PC-3 (cell line): Measurements from ENCODE around the gene CORO1C. TPM values are rescaled to one million over a fixed set of nuclear protein-coding genes. Genes with fewer than 3 reads are reported as not detected.

Experiments
- ATAC-seq: fragments of 200-7000 bp; cut with Tn5 transposase; 2 replicates; pipeline ENCODE4 v1.9.1; 2020; ENCODE audit warnings: mild to moderate bottlenecking, moderate library complexity
- BruUV-seq: library from RNA; stranded (reverse); fragments of 400-500 nt; replicated peaks from 2 replicates; lab custom pipeline; 2021; lab: Mats Ljungman, UMichigan
- CTCF ChIA-PET: fragments of 300-600 bp; sonication (Branson Sonifier 250); formaldehyde crosslinking; loops from one replicate; lab custom pipeline; 2022; ENCODE audit warnings: antibody characterized with exemption; lab: Charles Lee
- POLR2A ChIA-PET: fragments of 300-600 bp; sonication (Branson Sonifier 250); formaldehyde crosslinking; loops from one replicate; lab custom pipeline; 2022; ENCODE audit warnings: antibody characterized with exemption; ENCODE audit not compliant: unreplicated experiment; lab: Charles Lee
- DNase-seq: peaks from one replicate; pipeline ENCODE4 v3.0.0-alpha.2; 2015
- H2AFZ ChIP-seq: fragments of 300-600 bp; sonication (generic); 2 replicates; pipeline ENCODE4 v1.6.0; 2016; ENCODE audit warnings: antibody characterized with exemption, low read length
- H3F3A ChIP-seq: fragments of 300-600 bp; sonication (generic); one replicate; pipeline ENCODE4 v1.6.0; 2017; ENCODE audit warnings: antibody characterized with exemption, low read length, control low read depth, mild to moderate bottlenecking; ENCODE audit not compliant: unreplicated experiment
- H3K27ac ChIP-seq: fragments of 300-600 bp; sonication (generic); 2 replicates; pipeline ENCODE4 v1.5.1; 2016; ENCODE audit warnings: mild to moderate bottlenecking, low read length
- H3K27me3 ChIP-seq: fragments of 300-600 bp; sonication (generic); 2 replicates; pipeline ENCODE4 v1.6.1; 2016; ENCODE audit warnings: low read length, mixed read lengths
- H3K36me3 ChIP-seq: fragments of 300-600 bp; sonication (generic); 2 replicates; pipeline ENCODE4 v1.6.1; 2016; ENCODE audit warnings: low read depth, mixed run types, low read length, mixed read lengths
- H3K4me1 ChIP-seq: fragments of 300-600 bp; sonication (generic); 2 replicates; pipeline ENCODE4 v1.5.1; 2016; ENCODE audit warnings: low read length; ENCODE audit not compliant: insufficient read depth
- H3K4me2 ChIP-seq: fragments of 300-600 bp; sonication (generic); 2 replicates; pipeline ENCODE4 v1.6.0; 2016; ENCODE audit warnings: low read length
- H3K4me3 ChIP-seq: fragments of 300-600 bp; sonication (generic); 2 replicates; pipeline ENCODE4 v1.5.1; 2016; ENCODE audit warnings: mild to moderate bottlenecking, low read length, mixed read lengths
- H3K79me2 ChIP-seq: fragments of 300-600 bp; sonication (generic); 2 replicates; pipeline ENCODE4 v1.6.1; 2017; ENCODE audit warnings: low read length, mixed read lengths
- H3K9ac ChIP-seq: fragments of 300-600 bp; sonication (generic); 2 replicates; pipeline ENCODE4 v1.6.0; 2016; ENCODE audit warnings: mild to moderate bottlenecking, low read length
- H3K9me2 ChIP-seq: fragments of 300-600 bp; sonication (generic); replicated peaks from 2 replicates; pipeline ENCODE4 v1.6.1; 2016; ENCODE audit warnings: mixed run types, low read length, mixed read lengths
- H3K9me3 ChIP-seq: fragments of 300-600 bp; sonication (generic); 2 replicates; pipeline ENCODE4 v1.6.1; 2016; ENCODE audit warnings: low read length, mixed read lengths
- H4K20me1 ChIP-seq: fragments of 300-600 bp; sonication (generic); 2 replicates; pipeline ENCODE4 v1.6.1; 2016; ENCODE audit warnings: low read length, mixed read lengths
- EZH2 ChIP-seq: fragments of 300-600 bp; sonication (generic); IDR thresholded peaks from one replicate; pipeline ENCODE4 v1.6.1; 2017; ENCODE audit warnings: antibody characterized with exemption, mild to moderate bottlenecking, low read length; ENCODE audit not compliant: unreplicated experiment
- EZH2phosphoT487 ChIP-seq: fragments of 300-600 bp; sonication (generic); IDR thresholded peaks from 2 replicates; pipeline ENCODE4 v1.6.1; 2018; ENCODE audit warnings: mild to moderate bottlenecking, antibody characterized with exemption, low read length, borderline replicate concordance
- intact Hi-C: fragments of 100-400 bp; cut with micrococcal nuclease; formaldehyde crosslinking; loops from 2 replicates; pipeline ENCODE4 v1.9.0; 2023
- total RNA-seq: library from RNA; depleted of rRNA; stranded (reverse); fragments of >200 nt; gene quantifications from 2 replicates; pipeline ENCODE4 v1.2.3, GENCODE V29; 2014
- TF ChIP-seq, protein P1 (sequence below): fragments of 300-600 bp; sonication (generic); conservative IDR thresholded peaks from 2 replicates; pipeline ENCODE4 v1.5.1; 2017; ENCODE audit warnings: antibody characterized with exemption, low read depth, mild to moderate bottlenecking, low read length

Gene CORO1C
- total RNA-seq, 1 experiment from 2014 or later, result 179 TPM

DNA sequence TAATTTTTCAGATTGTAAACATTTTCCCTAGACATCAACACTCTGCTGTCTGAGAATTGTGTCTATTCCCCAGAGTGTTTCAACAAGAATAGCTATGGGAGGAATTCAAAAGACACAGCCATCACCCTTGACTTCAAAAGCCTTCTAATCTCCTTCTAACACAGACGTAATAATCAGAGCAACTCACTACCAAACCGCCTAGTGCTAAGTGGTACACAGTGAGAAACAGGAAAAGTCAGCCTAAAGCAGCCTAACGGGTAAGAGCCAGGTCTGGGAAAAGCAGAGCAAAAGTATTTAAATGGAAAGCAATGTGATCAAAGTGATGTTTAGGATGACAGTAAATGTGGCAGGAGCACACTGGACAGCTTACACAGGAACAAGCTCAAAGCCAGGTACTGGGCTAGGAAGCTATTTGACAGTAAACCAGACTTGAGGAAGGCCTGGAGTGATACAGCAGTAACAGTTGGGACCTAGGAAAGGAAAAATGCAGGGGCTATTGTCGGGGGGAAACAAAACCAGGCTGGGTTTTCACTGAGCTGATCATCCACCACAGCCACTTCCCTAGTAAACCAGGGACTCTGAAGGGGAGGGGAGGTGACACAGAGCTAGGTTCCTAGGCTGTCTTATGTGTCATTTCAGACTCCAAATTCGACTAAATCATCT, 29.4 kb downstream of the CORO1C start:
- peaks cover 53% of the 10 kb centered on the region for H3K36me3 ChIP-seq
- no TSS peak for BruUV-seq
- H3K79me2 ChIP-seq, result peaks cover 100% of the 10 kb centered on the region
- H3K9ac ChIP-seq, result no peak overlapping the region
- no peak overlapping the region for H3K4me3 ChIP-seq
- TF ChIP-seq, protein P1, sequence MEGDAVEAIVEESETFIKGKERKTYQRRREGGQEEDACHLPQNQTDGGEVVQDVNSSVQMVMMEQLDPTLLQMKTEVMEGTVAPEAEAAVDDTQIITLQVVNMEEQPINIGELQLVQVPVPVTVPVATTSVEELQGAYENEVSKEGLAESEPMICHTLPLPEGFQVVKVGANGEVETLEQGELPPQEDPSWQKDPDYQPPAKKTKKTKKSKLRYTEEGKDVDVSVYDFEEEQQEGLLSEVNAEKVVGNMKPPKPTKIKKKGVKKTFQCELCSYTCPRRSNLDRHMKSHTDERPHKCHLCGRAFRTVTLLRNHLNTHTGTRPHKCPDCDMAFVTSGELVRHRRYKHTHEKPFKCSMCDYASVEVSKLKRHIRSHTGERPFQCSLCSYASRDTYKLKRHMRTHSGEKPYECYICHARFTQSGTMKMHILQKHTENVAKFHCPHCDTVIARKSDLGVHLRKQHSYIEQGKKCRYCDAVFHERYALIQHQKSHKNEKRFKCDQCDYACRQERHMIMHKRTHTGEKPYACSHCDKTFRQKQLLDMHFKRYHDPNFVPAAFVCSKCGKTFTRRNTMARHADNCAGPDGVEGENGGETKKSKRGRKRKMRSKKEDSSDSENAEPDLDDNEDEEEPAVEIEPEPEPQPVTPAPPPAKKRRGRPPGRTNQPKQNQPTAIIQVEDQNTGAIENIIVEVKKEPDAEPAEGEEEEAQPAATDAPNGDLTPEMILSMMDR, result no peak
- TF ChIP-seq EZH2, result no peak
- TF ChIP-seq EZH2phosphoT487, result no peak
- no peak overlapping the region for H3K4me2 ChIP-seq
- peaks cover 40% of the 10 kb centered on the region for H4K20me1 ChIP-seq
- ChIA-PET POLR2A (no interaction called here), CTCF (no interaction called here)
- no peak for DNase-seq
- ATAC-seq, result no peak
- intact Hi-C loops, result no loop called here
- peaks cover 13% of the 10 kb centered on the region for H3K4me1 ChIP-seq
- no peaks in the 10 kb centered on the region for H3K9me3 ChIP-seq
- no peak overlapping the region for H3K27ac ChIP-seq
- H2AFZ ChIP-seq, result no peak overlapping the region
- H3F3A ChIP-seq, result peaks cover 5% of the 10 kb centered on the region
- no peaks in the 10 kb centered on the region for H3K9me2 ChIP-seq
- H3K27me3 ChIP-seq, result no peaks in the 10 kb centered on the region

GRCh38 chr12:108700833-108701541, 30.3 kb downstream of the CORO1C start:
- H3K4me3 ChIP-seq, result no peak overlapping the region
- no peak overlapping the region for H3K27ac ChIP-seq
- no peak overlapping the region for H3K4me2 ChIP-seq
- no peaks in the 10 kb centered on the region for H3K9me2 ChIP-seq
- peaks cover 21% of the 10 kb centered on the region for H3K4me1 ChIP-seq
- BruUV-seq, result no TSS peak
- ChIA-PET CTCF (no interaction called here), POLR2A (interaction anchor here (0.6 kb wide), 1 partner anchor 29 kb away, joined by 4 read pairs; no protein-coding TSS in a partner anchor)
- TF ChIP-seq EZH2 (no peak), EZH2phosphoT487 (no peak)
- TF ChIP-seq, protein P1, result no peak
- H3F3A ChIP-seq, result peaks cover 7% of the 10 kb centered on the region
- H3K27me3 ChIP-seq, result no peaks in the 10 kb centered on the region
- H3K9ac ChIP-seq, result no peak overlapping the region
- H4K20me1 ChIP-seq, result peaks cover 33% of the 10 kb centered on the region
- H3K9me3 ChIP-seq, result no peaks in the 10 kb centered on the region
- peaks cover 55% of the 10 kb centered on the region for H3K36me3 ChIP-seq
- no peak overlapping the region for H2AFZ ChIP-seq
- ATAC-seq (no peak), DNase-seq (no peak)
- intact Hi-C loops, result no loop called here
- peaks cover 95% of the 10 kb centered on the region for H3K79me2 ChIP-seq
